Stomach (tissue), 9 donors: Measurements from ENCODE around the gene DGCR2. TPM values are rescaled to one million over a fixed set of nuclear protein-coding genes. Genes with fewer than 3 reads are reported as not detected.

Experiments used
- DNase-seq, 2 donors: peaks; one replicate each; pipeline versions ENCODE4 v3.0.0 to v3.0.0-alpha.2; 2013 to 2019
- H3K27ac ChIP-seq, 5 donors: fragments of 200-600 bp in 4 of 5; sonication (generic) in 4 of 5; one replicate each; pipeline ENCODE4 v1.5.1; 2013 to 2019; ENCODE audit warnings: mild to moderate bottlenecking in 1 of 5, moderate library complexity in 1 of 5
- H3K27me3 ChIP-seq, 3 donors: fragments of 200-600 bp; sonication (generic); one replicate each; pipeline ENCODE4 v1.5.1; 2017 to 2019; ENCODE audit warnings: mixed run types in 1 of 3
- H3K36me3 ChIP-seq, 4 donors: fragments of 200-600 bp; sonication (generic); 1 replicate in 3 of 4; 2 replicates in 1 of 4; pipeline ENCODE4 v1.5.1; 2016 to 2019
- H3K4me1 ChIP-seq, 4 donors: fragments of 200-600 bp; sonication (generic); one replicate each; pipeline ENCODE4 v1.5.1; 2016 to 2019
- H3K4me3 ChIP-seq, 4 donors: fragments of 200-600 bp; sonication (generic) in 3 of 4; one replicate each; pipeline ENCODE4 v1.5.1; 2016 to 2019; ENCODE audit warnings: mild to moderate bottlenecking in 1 of 4
- H3K9me3 ChIP-seq, 4 donors: fragments of 200-600 bp; sonication (generic); one replicate each; pipeline ENCODE4 v1.5.1; 2016 to 2019
- EP300 ChIP-seq: sonication (generic); formaldehyde crosslinking; IDR thresholded peaks from one replicate; pipeline ENCODE4 v1.6.1; 2017; ENCODE audit warnings: antibody characterized with exemption
- POLR2A ChIP-seq, 4 donors: fragments of 450-650 bp; IDR thresholded peaks; one replicate each; pipeline ENCODE4 v1.6.1; 2016; ENCODE audit warnings: antibody characterized with exemption in 4 of 4, control low read depth in 2 of 4, mild to moderate bottlenecking in 1 of 4, moderate library complexity in 1 of 4
- POLR2AphosphoS5 ChIP-seq, 3 donors: sonication (generic); formaldehyde crosslinking; IDR thresholded peaks; one replicate each; pipeline ENCODE4 v1.6.1; 2016; ENCODE audit warnings: antibody characterized with exemption in 3 of 3
- WGBS, 5 donors: extraction: QIAGEN DNeasy Blood & Tissue Kit in 3 of 5; methylation state at CpG; one replicate each; pipeline versions ENCODE4 v1.1.5 to v1.1.7; 2013 to 2018; 5-methylcytosine and 5-hydroxymethylcytosine counted together
- intact Hi-C: fragments of 100-400 bp; cut with DNase I; formaldehyde crosslinking; loops from one replicate; pipeline ENCODE4 v1.15.1; 2023; ENCODE audit warnings: low total_unique reads
- polyA plus RNA-seq, 3 donors: library from polyadenylated mRNA; stranded (reverse); fragments of 200-250 nt; gene quantifications; one replicate each; pipeline ENCODE4 v1.2.3, GENCODE V29; 2013
- total RNA-seq, 5 donors: library from RNA; depleted of rRNA; stranded (reverse); fragments of >200 nt; gene quantifications; one replicate each; pipeline versions ENCODE4 v1.1.0 to v1.2.3, GENCODE V29; 2014 to 2016
- TF ChIP-seq, protein P1 (sequence below), 7 experiments: fragments of 450-650 bp in 4 of 7; fragments of 200-600 bp in 3 of 7; sonication (generic) in 3 of 7; IDR thresholded peaks; one replicate each; pipeline ENCODE4 v1.5.1; 2016 to 2019; ENCODE audit warnings: antibody characterized with exemption in 7 of 7, control low read depth in 2 of 7, mild to moderate bottlenecking in 1 of 7
- donor health status: healthy with polysubstance abuse.
- donor health status: Bipolar disorder and iron deficiency.
- donor health status: healthy.

Gene DGCR2
- total and polyA plus RNA-seq, 8 donors, result 5.0 to 75.3 (median 35.6) TPM

DNA sequence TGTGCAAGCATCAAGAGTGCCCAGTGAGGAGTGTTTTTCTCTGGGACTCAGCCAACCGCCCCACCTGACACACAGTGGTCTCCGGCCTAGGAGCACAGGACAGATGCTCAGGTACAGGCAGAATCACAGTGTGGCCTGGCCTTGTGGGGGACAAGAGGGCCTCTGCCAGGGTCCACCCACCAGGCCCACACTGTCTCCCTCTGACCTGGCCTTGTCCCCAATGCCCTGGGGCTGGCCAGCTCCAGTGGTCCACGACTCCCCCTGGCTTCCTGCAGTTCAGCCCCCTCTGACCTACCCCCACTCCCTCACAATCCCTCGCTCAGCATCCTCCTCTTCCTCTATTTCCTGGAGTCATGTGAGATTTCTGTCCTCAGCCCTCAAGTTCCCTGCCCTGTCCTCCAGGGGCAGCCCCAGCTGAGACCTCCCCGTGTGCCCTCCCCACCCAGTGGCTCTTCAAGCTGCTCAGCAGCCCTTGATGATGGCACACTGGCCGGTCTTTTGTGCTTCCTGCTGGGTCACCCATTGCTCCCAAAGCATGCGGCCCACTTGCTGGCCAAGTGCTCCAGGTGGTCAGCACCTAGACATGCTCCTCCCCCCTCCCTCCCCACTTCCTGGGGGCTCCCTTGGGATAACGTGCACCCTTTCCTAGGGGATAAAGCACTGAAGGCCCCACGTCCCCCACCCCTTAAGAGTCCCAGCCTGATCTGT lies 10.6 kb upstream of the DGCR2 start:
- intact Hi-C loops, result no loop called here
- WGBS, 5 donors, result 81 to 95% (median 90%) methylated on average over 9 of the region's 9 CpGs
- Histone ChIP-seq H3K9me3 (no peaks in the 10 kb centered on the region), H3K36me3 (peaks cover 35 to 71% (median 68%) of the 10 kb centered on the region in 4 donors), H3K4me1 (no peaks in the 10 kb centered on the region), H3K27me3 (no peaks in the 10 kb centered on the region), H3K27ac (no peak overlapping the region), H3K4me3 (no peak overlapping the region)
- DNase-seq, result no peak
- TF ChIP-seq, protein P1, sequence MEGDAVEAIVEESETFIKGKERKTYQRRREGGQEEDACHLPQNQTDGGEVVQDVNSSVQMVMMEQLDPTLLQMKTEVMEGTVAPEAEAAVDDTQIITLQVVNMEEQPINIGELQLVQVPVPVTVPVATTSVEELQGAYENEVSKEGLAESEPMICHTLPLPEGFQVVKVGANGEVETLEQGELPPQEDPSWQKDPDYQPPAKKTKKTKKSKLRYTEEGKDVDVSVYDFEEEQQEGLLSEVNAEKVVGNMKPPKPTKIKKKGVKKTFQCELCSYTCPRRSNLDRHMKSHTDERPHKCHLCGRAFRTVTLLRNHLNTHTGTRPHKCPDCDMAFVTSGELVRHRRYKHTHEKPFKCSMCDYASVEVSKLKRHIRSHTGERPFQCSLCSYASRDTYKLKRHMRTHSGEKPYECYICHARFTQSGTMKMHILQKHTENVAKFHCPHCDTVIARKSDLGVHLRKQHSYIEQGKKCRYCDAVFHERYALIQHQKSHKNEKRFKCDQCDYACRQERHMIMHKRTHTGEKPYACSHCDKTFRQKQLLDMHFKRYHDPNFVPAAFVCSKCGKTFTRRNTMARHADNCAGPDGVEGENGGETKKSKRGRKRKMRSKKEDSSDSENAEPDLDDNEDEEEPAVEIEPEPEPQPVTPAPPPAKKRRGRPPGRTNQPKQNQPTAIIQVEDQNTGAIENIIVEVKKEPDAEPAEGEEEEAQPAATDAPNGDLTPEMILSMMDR (IDR thresholded peaks at IDR 0.05), result no peak
- TF ChIP-seq POLR2A (IDR thresholded peaks at IDR 0.05) (no peak), EP300 (no peak), POLR2AphosphoS5 (IDR thresholded peaks at IDR 0.05) (no peak)

DNA sequence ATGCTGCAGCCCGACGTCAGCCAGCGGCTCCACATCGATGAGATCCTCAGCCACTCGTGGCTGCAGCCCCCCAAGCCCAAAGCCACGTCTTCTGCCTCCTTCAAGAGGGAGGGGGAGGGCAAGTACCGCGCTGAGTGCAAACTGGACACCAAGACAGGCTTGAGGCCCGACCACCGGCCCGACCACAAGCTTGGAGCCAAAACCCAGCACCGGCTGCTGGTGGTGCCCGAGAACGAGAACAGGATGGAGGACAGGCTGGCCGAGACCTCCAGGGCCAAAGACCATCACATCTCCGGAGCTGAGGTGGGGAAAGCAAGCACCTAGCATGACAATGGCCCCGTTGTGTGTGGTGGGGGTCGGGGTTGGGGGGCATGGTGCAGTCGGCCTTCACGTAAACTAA lies 9.9 kb upstream of the DGCR2 start:
- no peak for TF ChIP-seq POLR2AphosphoS5 (IDR thresholded peaks at IDR 0.05)
- TF ChIP-seq POLR2A (IDR thresholded peaks at IDR 0.05), result no peak
- no peak for TF ChIP-seq EP300
- TF ChIP-seq, protein P1 (IDR thresholded peaks at IDR 0.05), result no peak
- intact Hi-C loops, result no loop called here
- Histone ChIP-seq H3K4me3 (no peak overlapping the region), H3K27me3 (no peaks in the 10 kb centered on the region), H3K36me3 (peaks cover 28 to 64% (median 62%) of the 10 kb centered on the region in 4 donors), H3K4me1 (no peaks in the 10 kb centered on the region), H3K9me3 (no peaks in the 10 kb centered on the region), H3K27ac (no peak overlapping the region)
- DNase-seq, result no peak
- 93 to 96% (median 94%) methylated on average over 15 to 20 of the region's 20 CpGs for WGBS, 5 donors

DNA sequence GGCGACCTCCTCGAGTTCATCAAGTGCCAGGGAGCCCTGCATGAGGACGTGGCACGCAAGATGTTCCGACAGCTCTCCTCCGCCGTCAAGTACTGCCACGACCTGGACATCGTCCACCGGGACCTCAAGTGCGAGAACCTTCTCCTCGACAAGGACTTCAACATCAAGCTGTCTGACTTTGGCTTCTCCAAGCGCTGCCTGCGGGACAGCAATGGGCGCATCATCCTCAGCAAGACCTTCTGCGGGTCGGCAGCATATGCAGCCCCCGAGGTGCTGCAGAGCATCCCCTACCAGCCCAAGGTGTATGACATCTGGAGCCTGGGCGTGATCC lies 9.4 kb upstream of the DGCR2 start:
- H3K9me3 ChIP-seq, result no peaks in the 10 kb centered on the region
- intact Hi-C loops, result no loop called here
- H3K4me3 ChIP-seq, result no peak overlapping the region

DNA sequence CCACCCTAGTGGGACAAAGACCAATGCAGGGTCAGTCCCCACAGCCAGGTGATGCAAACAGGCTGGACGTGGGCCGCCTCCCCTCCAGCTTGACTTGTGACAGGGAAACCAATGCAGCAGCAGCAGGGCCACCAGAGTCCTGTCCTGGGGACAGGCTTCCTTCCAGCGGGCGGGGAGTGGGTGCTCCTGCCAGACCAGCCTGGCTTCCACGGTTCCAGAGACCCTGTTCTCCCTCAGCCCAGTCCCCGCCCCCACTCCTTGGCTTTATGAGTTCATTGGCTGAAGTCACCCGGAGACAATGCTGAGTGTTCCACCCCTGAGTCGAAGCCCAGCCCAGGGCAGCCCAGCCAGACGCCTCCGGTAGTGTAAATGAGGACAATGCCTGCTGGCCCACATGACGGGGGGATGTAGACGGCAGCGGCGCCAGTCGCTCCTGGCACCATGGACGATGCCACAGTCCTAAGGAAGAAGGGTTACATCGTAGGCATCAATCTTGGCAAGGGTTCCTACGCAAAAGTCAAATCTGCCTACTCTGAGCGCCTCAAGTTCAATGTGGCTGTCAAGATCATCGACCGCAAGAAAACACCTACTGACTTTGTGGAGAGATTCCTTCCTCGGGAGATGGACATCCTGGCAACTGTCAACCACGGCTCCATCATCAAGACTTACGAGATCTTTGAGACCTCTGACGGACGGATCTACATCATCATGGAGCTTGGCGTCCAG lies 8.9 kb upstream of the DGCR2 start, which contains the start of gene TSSK2:
TSSK2 (plus strand) TSS at position 350 of the 726 bp plus-strand sequence; CDS start at position 442, 92 bp downstream.
- Histone ChIP-seq H3K4me1 (no peaks in the 10 kb centered on the region), H3K9me3 (no peaks in the 10 kb centered on the region), H3K4me3 (no peak within 1 kb of the TSS), H3K36me3 (peaks cover 20 to 54% (median 51%) of the 10 kb centered on the region in 4 donors), H3K27me3 (no peaks in the 10 kb centered on the region), H3K27ac (no peak within 1 kb of the TSS)
- no peak for DNase-seq
- TF ChIP-seq POLR2AphosphoS5 (IDR thresholded peaks at IDR 0.05) (no peak), POLR2A (IDR thresholded peaks at IDR 0.05) (no peak), EP300 (no peak)
- TF ChIP-seq, protein P1 (IDR thresholded peaks at IDR 0.05), result no peak
- intact Hi-C loops, result no loop called here
- 85 to 90% (median 87%) methylated on average over 23 to 27 of the region's 27 CpGs for WGBS, 5 donors

More for the DNA sequence above, 9.4 kb upstream of the DGCR2 start:
- Histone ChIP-seq H3K27me3 (no peaks in the 10 kb centered on the region), H3K27ac (no peak overlapping the region), H3K4me1 (no peaks in the 10 kb centered on the region), H3K36me3 (peaks cover 23 to 59% (median 56%) of the 10 kb centered on the region in 4 donors)
- WGBS, 5 donors, result 96 to 98% (median 97%) methylated on average over 17 to 19 of the region's 19 CpGs
- TF ChIP-seq, protein P1 (IDR thresholded peaks at IDR 0.05), result no peak
- no peak for TF ChIP-seq POLR2A (IDR thresholded peaks at IDR 0.05)
- no peak for TF ChIP-seq EP300
- no peak for TF ChIP-seq POLR2AphosphoS5 (IDR thresholded peaks at IDR 0.05)
- DNase-seq, result no peak
